Neuron (in vitro differentiated cells): ENCODE measurements around the gene GFOD1.
A peak's percentile ranks its signal among the peaks of the same experiment; 100 is the strongest.

Experiments
- H2AFZ ChIP-seq: one replicate; pipeline ENCODE4 v1.6.1; 2013; ENCODE audit warnings: low read depth, mild to moderate bottlenecking, inconsistent platforms, low read length, moderate library complexity
- H3K27me3 ChIP-seq: one replicate; pipeline ENCODE4 v1.6.1; 2013; ENCODE audit warnings: low read length; ENCODE audit not compliant: insufficient read depth
- H3K36me3 ChIP-seq: one replicate; pipeline ENCODE4 v1.6.1; 2013; ENCODE audit warnings: low read length; ENCODE audit not compliant: insufficient read depth
- H3K4me1 ChIP-seq: one replicate; pipeline ENCODE4 v1.6.1; 2013; ENCODE audit warnings: low read length; ENCODE audit not compliant: insufficient read depth
- H3K4me3 ChIP-seq: 2 replicates; pipeline ENCODE4 v1.5.1; 2013; ENCODE audit warnings: mild to moderate bottlenecking, low read length, moderate library complexity
- H3K9me3 ChIP-seq: one replicate; pipeline ENCODE4 v1.6.1; 2013; ENCODE audit warnings: low read length

The GFOD1 gene

GRCh38 chr6:13354331-13355042 lies 132.9 kb downstream of the GFOD1 start:
- Histone ChIP-seq H3K4me3 (no peak overlapping the region), H2AFZ (no peak overlapping the region), H3K4me1 (peaks cover 27% of the 10 kb centered on the region), H3K36me3 (no peaks in the 10 kb centered on the region), H3K9me3 (no peaks in the 10 kb centered on the region), H3K27me3 (no peaks in the 10 kb centered on the region)

- Histone ChIP-seq H3K27me3 (no peaks in the 10 kb centered on the region), H2AFZ (no peak overlapping the region), H3K36me3 (no peaks in the 10 kb centered on the region), H3K4me3 (no peak overlapping the region), H3K4me1 (peaks cover 21% of the 10 kb centered on the region), H3K9me3 (no peaks in the 10 kb centered on the region)
Measured at GRCh38 chr6:13352165-13352564, 135.2 kb downstream of the GFOD1 start.

- H3K9me3 ChIP-seq: no peaks in the 10 kb centered on the region
- peak overlapping the region; percentile 41 for H2AFZ ChIP-seq
- H3K4me3 ChIP-seq: peak overlapping the region; percentile 18
Measured at GRCh38 chr6:13351271-13351670, 136.1 kb downstream of the GFOD1 start.

GRCh38 chr6:13349811-13350506 lies 137.4 kb downstream of the GFOD1 start:
- Histone ChIP-seq H3K27me3 (no peaks in the 10 kb centered on the region), H3K4me1 (peaks cover 15% of the 10 kb centered on the region), H3K4me3 (no peak overlapping the region)

More at GRCh38 chr6:13351271-13351670, 136.1 kb downstream of the GFOD1 start:
- H3K36me3 ChIP-seq: no peaks in the 10 kb centered on the region
- no peaks in the 10 kb centered on the region for H3K27me3 ChIP-seq
- H3K4me1 ChIP-seq: peaks cover 21% of the 10 kb centered on the region

GRCh38 chr6:13348334-13349113 lies 138.9 kb downstream of the GFOD1 start:
- Histone ChIP-seq H3K36me3 (no peaks in the 10 kb centered on the region), H2AFZ (no peak overlapping the region), H3K9me3 (no peaks in the 10 kb centered on the region), H3K27me3 (no peaks in the 10 kb centered on the region), H3K4me1 (peaks cover 15% of the 10 kb centered on the region), H3K4me3 (no peak overlapping the region)

More at GRCh38 chr6:13349811-13350506, 137.4 kb downstream of the GFOD1 start:
- Histone ChIP-seq H3K36me3 (no peaks in the 10 kb centered on the region), H2AFZ (no peak overlapping the region), H3K9me3 (no peaks in the 10 kb centered on the region)

GRCh38 chr6:13346245-13346644 lies 141.2 kb downstream of the GFOD1 start:
- Histone ChIP-seq H3K4me1 (peaks cover 13% of the 10 kb centered on the region), H3K9me3 (peaks cover 4% of the 10 kb centered on the region), H3K27me3 (peaks cover 2% of the 10 kb centered on the region), H3K4me3 (no peak overlapping the region), H2AFZ (no peak overlapping the region), H3K36me3 (no peaks in the 10 kb centered on the region)

GRCh38 chr6:13342414-13343019 lies 144.9 kb downstream of the GFOD1 start:
- Histone ChIP-seq H2AFZ (no peak overlapping the region), H3K36me3 (no peaks in the 10 kb centered on the region)

GRCh38 chr6:13339863-13340630 lies 147.4 kb downstream of the GFOD1 start:
- Histone ChIP-seq H3K9me3 (peaks cover 6% of the 10 kb centered on the region), H3K4me1 (no peaks in the 10 kb centered on the region), H2AFZ (no peak overlapping the region), H3K4me3 (no peak overlapping the region), H3K36me3 (no peaks in the 10 kb centered on the region), H3K27me3 (peaks cover 2% of the 10 kb centered on the region)

More at GRCh38 chr6:13342414-13343019, 144.9 kb downstream of the GFOD1 start:
- peaks cover 2% of the 10 kb centered on the region for H3K27me3 ChIP-seq
- peaks cover 6% of the 10 kb centered on the region for H3K9me3 ChIP-seq
- H3K4me3 ChIP-seq: no peak overlapping the region
- no peaks in the 10 kb centered on the region for H3K4me1 ChIP-seq

GRCh38 chr6:13338038-13338437 lies 149.4 kb downstream of the GFOD1 start:
- H3K27me3 ChIP-seq: peaks cover 5% of the 10 kb centered on the region
- peaks cover 6% of the 10 kb centered on the region for H3K9me3 ChIP-seq
- no peaks in the 10 kb centered on the region for H3K4me1 ChIP-seq
- no peak overlapping the region for H3K4me3 ChIP-seq
- no peaks in the 10 kb centered on the region for H3K36me3 ChIP-seq
- H2AFZ ChIP-seq: no peak overlapping the region

GRCh38 chr6:13336553-13336952 lies 150.8 kb downstream of the GFOD1 start:
- H3K4me3 ChIP-seq: no peak overlapping the region
- peaks cover 10% of the 10 kb centered on the region for H3K27me3 ChIP-seq
- H3K36me3 ChIP-seq: no peaks in the 10 kb centered on the region
- H3K9me3 ChIP-seq: peaks cover 5% of the 10 kb centered on the region
- no peak overlapping the region for H2AFZ ChIP-seq
- no peaks in the 10 kb centered on the region for H3K4me1 ChIP-seq

- H2AFZ ChIP-seq: no peak overlapping the region
- H3K4me3 ChIP-seq: no peak overlapping the region
- H3K9me3 ChIP-seq: no peaks in the 10 kb centered on the region
- H3K27me3 ChIP-seq: peaks cover 7% of the 10 kb centered on the region
- H3K4me1 ChIP-seq: no peaks in the 10 kb centered on the region
- H3K36me3 ChIP-seq: no peaks in the 10 kb centered on the region
Measured at GRCh38 chr6:13334953-13335352, 152.4 kb downstream of the GFOD1 start.

GRCh38 chr6:13332349-13332706 lies 155.1 kb downstream of the GFOD1 start:
- Histone ChIP-seq H3K4me3 (no peak overlapping the region), H3K4me1 (peaks cover 6% of the 10 kb centered on the region), H3K27me3 (peaks cover 7% of the 10 kb centered on the region), H2AFZ (no peak overlapping the region), H3K36me3 (no peaks in the 10 kb centered on the region), H3K9me3 (no peaks in the 10 kb centered on the region)
